ENCODE data around the gene EXOC6. TPM values are rescaled to one million over a fixed set of nuclear protein-coding genes. Genes with fewer than 3 reads are reported as not detected.

EXOC6 gene
- polyA plus RNA-seq, 1 experiment, result 23.8 TPM

- TF ChIP-seq, protein P1, sequence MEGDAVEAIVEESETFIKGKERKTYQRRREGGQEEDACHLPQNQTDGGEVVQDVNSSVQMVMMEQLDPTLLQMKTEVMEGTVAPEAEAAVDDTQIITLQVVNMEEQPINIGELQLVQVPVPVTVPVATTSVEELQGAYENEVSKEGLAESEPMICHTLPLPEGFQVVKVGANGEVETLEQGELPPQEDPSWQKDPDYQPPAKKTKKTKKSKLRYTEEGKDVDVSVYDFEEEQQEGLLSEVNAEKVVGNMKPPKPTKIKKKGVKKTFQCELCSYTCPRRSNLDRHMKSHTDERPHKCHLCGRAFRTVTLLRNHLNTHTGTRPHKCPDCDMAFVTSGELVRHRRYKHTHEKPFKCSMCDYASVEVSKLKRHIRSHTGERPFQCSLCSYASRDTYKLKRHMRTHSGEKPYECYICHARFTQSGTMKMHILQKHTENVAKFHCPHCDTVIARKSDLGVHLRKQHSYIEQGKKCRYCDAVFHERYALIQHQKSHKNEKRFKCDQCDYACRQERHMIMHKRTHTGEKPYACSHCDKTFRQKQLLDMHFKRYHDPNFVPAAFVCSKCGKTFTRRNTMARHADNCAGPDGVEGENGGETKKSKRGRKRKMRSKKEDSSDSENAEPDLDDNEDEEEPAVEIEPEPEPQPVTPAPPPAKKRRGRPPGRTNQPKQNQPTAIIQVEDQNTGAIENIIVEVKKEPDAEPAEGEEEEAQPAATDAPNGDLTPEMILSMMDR (IDR thresholded peaks at IDR 0.05; ENCODE audit: insufficient read depth, low read depth, low read length), result no peak
- Histone ChIP-seq H3K27me3 (ENCODE audit: control insufficient read depth, insufficient read depth, low read length) (no peaks in the 10 kb centered on the region), H3K4me3 (ENCODE audit: low read depth, low read length) (no peak overlapping the region), H3K36me3 (ENCODE audit: control insufficient read depth, insufficient read depth, low read length) (no peaks in the 10 kb centered on the region)
- DNase-seq (ENCODE audit: low read depth), result no peak
- CTCF ChIA-PET, result interaction anchor here (1.5 to 2.9 kb wide), 3 partner anchors 8 to 11 kb away, joined by 6 to 19 read pairs (median 9); no protein-coding TSS in a partner anchor
- POLR2A ChIA-PET, result no interaction called here
These were observed 15.2 kb upstream of the EXOC6 start for GRCh38 chr10:92832998-92833650.

- CTCF ChIA-PET, result interaction anchor here (0.6 to 2.9 kb wide), 7 partner anchors 9 to 645 kb away, joined by 3 to 19 read pairs (median 6); partner anchors contain the start of gene EXOC6
- POLR2A ChIA-PET, result interaction anchor here (0.6 to 0.7 kb wide), 2 partner anchors 9 to 14 kb away, joined by 4 to 9 read pairs; partner anchors contain the start of gene EXOC6
- Histone ChIP-seq H3K27me3 (ENCODE audit: control insufficient read depth, insufficient read depth, low read length) (no peaks in the 10 kb centered on the region), H3K36me3 (ENCODE audit: control insufficient read depth, insufficient read depth, low read length) (no peaks in the 10 kb centered on the region), H3K4me3 (ENCODE audit: low read depth, low read length) (no peak overlapping the region)
- TF ChIP-seq, protein P1 (IDR thresholded peaks at IDR 0.05; ENCODE audit: insufficient read depth, low read depth, low read length), result no peak
- no peak for DNase-seq (ENCODE audit: low read depth)
These were observed 14.0 kb upstream of the EXOC6 start for GRCh38 chr10:92834331-92834730.

GRCh38 chr10:92834986-92835385 lies 13.3 kb upstream of the EXOC6 start:
- Histone ChIP-seq H3K27me3 (ENCODE audit: control insufficient read depth, insufficient read depth, low read length) (no peaks in the 10 kb centered on the region), H3K4me3 (ENCODE audit: low read depth, low read length) (no peak overlapping the region), H3K36me3 (ENCODE audit: control insufficient read depth, insufficient read depth, low read length) (no peaks in the 10 kb centered on the region)
- no peak for DNase-seq (ENCODE audit: low read depth)
- ChIA-PET POLR2A (interaction anchor here (0.6 kb wide), 1 partner anchor 177 kb away, joined by 3 read pairs; no protein-coding TSS in a partner anchor), CTCF (interaction anchor here (2.2 to 2.9 kb wide), 2 partner anchors 8 to 14 kb away, joined by 4 to 19 read pairs; partner anchors contain the start of gene EXOC6)
- TF ChIP-seq, protein P1 (IDR thresholded peaks at IDR 0.05; ENCODE audit: insufficient read depth, low read depth, low read length), result no peak

GRCh38 chr10:92837456-92837855 lies 10.9 kb upstream of the EXOC6 start:
- POLR2A ChIA-PET, result no interaction called here

More at GRCh38 chr10:92837456-92837855, 10.9 kb upstream of the EXOC6 start:
- CTCF ChIA-PET, result interaction anchor here (0.7 to 2.6 kb wide), 2 partner anchors 11 to 44 kb away, joined by 3 to 7 read pairs; partner anchors contain the start of gene EXOC6
- Histone ChIP-seq H3K4me3 (ENCODE audit: low read depth, low read length) (no peak overlapping the region), H3K36me3 (ENCODE audit: control insufficient read depth, insufficient read depth, low read length) (no peaks in the 10 kb centered on the region), H3K27me3 (ENCODE audit: control insufficient read depth, insufficient read depth, low read length) (no peaks in the 10 kb centered on the region)
- TF ChIP-seq, protein P1 (IDR thresholded peaks at IDR 0.05; ENCODE audit: insufficient read depth, low read depth, low read length), result no peak
- DNase-seq (ENCODE audit: low read depth), result no peak

Measured in BJ (cell line).